H1 (cell line): ENCODE results near the gene HAGH.

Experiments used
- ATF2 ChIP-seq: IDR thresholded peaks from 2 replicates; pipeline ENCODE4 v1.6.1; 2012; ENCODE audit warnings: low read length, inconsistent platforms
- ATF3 ChIP-seq: IDR thresholded peaks from 2 replicates; pipeline ENCODE4 v1.6.1; 2011; ENCODE audit warnings: low read depth, mild to moderate bottlenecking, low read length; ENCODE audit not compliant: insufficient read depth
- CEBPB ChIP-seq: IDR thresholded peaks from 2 replicates; pipeline ENCODE4 v1.6.1; 2012; ENCODE audit warnings: low read depth, low read length
- CTCF ChIP-seq, 3 experiments: IDR thresholded peaks; 1 replicate in 2 of 3; 2 replicates in 1 of 3; pipeline versions ENCODE4 v1.5.1 to v1.6.1; 2011; ENCODE audit warnings: low read length in 3 of 3, mild to moderate bottlenecking in 3 of 3, inconsistent platforms in 2 of 3, low read depth in 1 of 3, moderate library complexity in 1 of 3; ENCODE audit not compliant: insufficient read depth in 1 of 3; ENCODE audit errors: control extremely low read depth in 1 of 3
- EZH2 ChIP-seq: fragments of 200-600 bp; sonication (generic); IDR thresholded peaks from 2 replicates; pipeline ENCODE4 v1.7.1; 2012; ENCODE audit warnings: low read depth, mild to moderate bottlenecking, moderate library complexity, low read length, inconsistent platforms; ENCODE audit not compliant: severe bottlenecking
- POLR2A ChIP-seq, 2 experiments: IDR thresholded peaks; 1 replicate in 1 of 2; 2 replicates in 1 of 2; pipeline ENCODE4 v1.6.1; 2011; ENCODE audit warnings: low read depth in 2 of 2, low read length in 2 of 2, mild to moderate bottlenecking in 2 of 2; ENCODE audit errors: control extremely low read depth in 1 of 2
- SIRT6 ChIP-seq: IDR thresholded peaks from one replicate; pipeline ENCODE4 v1.7.1; 2012; ENCODE audit warnings: low read length, inconsistent platforms
- SP2 ChIP-seq: IDR thresholded peaks from 2 replicates; pipeline ENCODE4 v1.6.1; 2012; ENCODE audit warnings: mild to moderate bottlenecking, low read length, inconsistent platforms
- TAF7 ChIP-seq: optimal IDR thresholded peaks from 2 replicates; pipeline ENCODE3; 2011; ENCODE audit warnings: low read depth, mild to moderate bottlenecking, inconsistent platforms, low read length, moderate library complexity, borderline replicate concordance

- TF ChIP-seq EZH2 (no peak), SP2 (no peak), ATF3 (no peak), TAF7 (no peak), POLR2A (IDR thresholded peaks at IDR 0.05; ENCODE audit: control extremely low read depth in 1 of 2, low read depth in 2 of 2, low read length in 2 of 2) (no peak), ATF2 (no peak), CEBPB (no peak), SIRT6 (no peak), CTCF (IDR thresholded peaks at IDR 0.05; ENCODE audit: control extremely low read depth in 1 of 3, insufficient read depth in 1 of 3, low read depth in 1 of 3, low read length in 3 of 3) (no peak)
Measured at GRCh38 chr16:1774448-1774780, 52.2 kb downstream of the HAGH start.
